ENCODE data around the gene TTC39B.

TTC39B gene

GRCh38 chr9:15220658-15221318, 86.2 kb downstream of the TTC39B start:
- no peak for DNase-seq

GRCh38 chr9:15219546-15219945, 87.5 kb downstream of the TTC39B start:
- no peak for DNase-seq

DNA sequence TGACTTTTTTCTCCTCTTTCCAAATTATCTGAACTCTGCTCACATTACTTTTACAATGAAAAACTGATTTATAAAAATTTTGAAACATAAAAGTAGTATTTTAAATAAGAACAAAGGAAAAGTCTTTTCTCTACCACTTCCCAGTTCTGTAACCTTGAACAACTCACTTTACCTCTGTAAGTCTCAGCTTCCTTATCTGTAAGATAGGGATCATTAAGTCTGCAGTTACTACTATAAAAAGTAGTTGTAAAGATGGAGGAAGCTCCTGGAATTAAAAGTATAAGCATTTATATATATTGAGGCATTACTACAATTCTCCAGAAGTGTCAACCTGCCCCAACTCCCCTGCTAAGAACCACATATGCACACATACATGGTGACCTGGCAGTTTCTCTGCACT, 88.0 kb downstream of the TTC39B start:
- DNase-seq: no peak

DNA sequence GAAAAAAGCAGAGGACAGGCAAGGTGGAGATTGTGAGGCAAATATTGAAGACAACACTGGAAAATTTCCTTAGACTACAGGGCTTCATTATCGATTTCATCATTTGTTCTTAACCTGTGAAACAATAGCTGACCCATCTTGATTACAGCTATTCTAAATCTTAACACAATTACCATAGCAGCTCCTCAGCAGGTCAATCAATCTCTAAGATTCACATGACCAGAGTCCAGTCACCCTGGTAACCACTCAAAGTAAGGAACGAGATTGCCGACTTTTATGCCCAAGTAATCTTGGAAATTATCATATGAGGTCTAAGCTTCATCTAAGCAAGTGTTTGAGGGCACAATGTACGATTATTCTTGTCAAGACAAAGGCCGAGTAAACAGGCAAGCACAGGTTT, 93.8 kb downstream of the TTC39B start:
- no peak for DNase-seq

DNA sequence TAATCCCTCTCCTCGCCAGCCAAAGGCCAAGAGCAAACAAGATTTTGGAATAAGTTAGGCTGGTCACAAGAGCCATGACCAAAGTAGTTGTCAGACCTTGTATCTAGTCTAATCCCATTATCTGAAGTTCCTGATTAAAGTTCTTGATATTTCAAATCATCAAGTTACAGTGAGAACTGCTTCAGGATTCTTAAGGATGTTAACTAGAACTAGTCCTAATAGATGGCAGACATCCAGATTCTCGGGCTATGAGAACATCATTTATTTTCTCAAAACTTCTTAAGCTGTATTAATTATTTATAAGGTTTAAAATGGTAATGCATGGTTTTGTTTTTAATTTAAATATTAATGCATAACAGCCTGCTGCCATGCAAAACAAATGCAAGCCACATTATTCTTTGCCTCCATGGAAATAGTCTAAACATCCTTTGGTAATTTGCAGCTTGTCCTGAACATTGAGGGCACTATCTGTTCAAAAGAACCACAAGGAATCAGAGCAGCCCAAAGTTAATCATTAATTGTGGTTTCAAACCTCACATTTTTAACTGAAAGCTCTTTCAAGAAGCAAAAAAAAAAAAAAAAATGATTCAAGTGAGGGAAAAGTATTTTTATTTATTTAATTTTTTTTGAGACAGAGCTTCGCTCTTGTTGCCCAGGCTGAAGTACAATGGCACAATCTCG, 95.1 kb downstream of the TTC39B start:
- no peak for DNase-seq

GRCh38 chr9:15211160-15211814, 95.7 kb downstream of the TTC39B start:
- DNase-seq: peak; percentile 2

GRCh38 chr9:15206903-15207696, 99.9 kb downstream of the TTC39B start:
- DNase-seq: no peak

- DNase-seq: no peak
Measured at GRCh38 chr9:15205632-15206420, 101.2 kb downstream of the TTC39B start.

DNA sequence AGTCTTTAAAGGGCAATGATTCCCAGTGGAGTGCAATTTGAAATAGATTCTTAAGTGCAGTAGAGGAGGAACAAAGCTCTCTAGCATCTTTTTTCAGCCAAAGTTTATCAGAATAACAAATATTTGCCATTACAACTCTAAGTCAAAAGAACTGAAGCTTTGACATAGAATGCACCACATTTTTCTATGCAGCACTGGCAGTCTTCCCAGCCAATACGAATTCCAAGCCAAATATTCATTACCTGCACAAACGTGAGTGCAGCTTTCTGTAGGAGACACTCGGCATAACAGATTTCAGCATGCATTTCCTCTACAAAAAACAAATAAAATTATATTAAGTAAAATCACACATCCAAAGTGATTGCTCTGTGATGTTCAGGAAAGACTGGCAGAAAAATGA, 103.4 kb downstream of the TTC39B start:
- no peak for DNase-seq

DNA sequence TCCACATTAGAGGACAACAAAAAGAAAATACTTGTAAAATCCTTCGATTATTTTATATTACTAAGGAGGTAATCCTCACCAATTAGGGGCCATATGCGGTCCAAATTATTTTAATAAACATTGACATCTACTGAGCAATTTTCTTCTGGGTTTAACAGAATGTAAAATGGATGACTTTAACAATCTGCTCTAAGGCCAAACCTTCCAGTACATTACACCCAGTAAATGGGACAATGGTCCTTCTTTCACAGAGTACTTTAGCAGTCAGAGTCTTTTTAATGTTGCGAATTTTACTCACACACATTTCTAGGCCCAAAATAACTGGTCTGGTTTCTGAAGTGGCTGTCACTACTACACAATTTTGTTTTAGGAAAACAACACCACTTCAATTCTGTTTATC, 106.9 kb downstream of the TTC39B start:
- DNase-seq: no peak

GRCh38 chr9:15192856-15193255, 114.2 kb downstream of the TTC39B start:
- DNase-seq: no peak

DNA sequence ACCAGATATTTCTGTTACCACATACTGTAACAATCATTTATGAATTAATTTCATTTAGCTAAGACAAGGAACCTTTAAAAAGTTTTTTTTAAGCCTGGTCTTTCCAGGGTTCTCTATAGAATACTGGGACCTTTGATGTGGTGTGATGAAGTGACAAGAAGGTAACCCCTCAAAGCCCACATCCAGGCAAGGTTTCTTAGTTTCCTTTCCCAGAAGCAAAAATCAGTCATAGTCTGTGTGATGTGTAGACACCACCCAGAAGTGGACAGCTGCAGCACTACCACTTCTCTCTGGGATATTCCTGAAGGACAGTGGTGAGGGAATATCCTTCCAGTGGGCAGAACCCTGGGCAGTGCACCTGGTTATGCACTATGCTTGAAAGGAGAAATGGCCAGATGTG, 115.6 kb downstream of the TTC39B start:
- no peak for DNase-seq

- DNase-seq: no peak
Measured at GRCh38 chr9:15189481-15189880, 117.5 kb downstream of the TTC39B start.

GRCh38 chr9:15187589-15187988, 119.4 kb downstream of the TTC39B start:
- no peak for DNase-seq

DNA sequence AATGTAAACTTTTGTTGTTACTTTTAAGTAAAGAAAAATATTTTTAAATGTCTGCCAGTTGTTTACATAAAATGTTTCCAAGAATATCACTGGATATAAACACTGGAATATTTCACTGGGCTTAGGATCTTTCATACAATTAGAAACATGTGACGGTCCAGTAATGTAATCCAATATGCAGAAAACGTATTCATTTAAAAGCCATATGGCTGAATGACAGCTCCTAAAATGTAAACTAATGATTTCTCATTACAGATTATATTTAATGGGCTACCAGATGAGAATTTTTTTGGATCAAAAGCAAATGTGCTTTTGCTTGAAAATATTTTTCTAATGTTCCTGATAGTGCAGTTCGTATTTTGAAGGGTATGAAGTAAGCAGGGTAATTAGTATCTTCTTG, 124.3 kb downstream of the TTC39B start:
- DNase-seq: no peak

DNA sequence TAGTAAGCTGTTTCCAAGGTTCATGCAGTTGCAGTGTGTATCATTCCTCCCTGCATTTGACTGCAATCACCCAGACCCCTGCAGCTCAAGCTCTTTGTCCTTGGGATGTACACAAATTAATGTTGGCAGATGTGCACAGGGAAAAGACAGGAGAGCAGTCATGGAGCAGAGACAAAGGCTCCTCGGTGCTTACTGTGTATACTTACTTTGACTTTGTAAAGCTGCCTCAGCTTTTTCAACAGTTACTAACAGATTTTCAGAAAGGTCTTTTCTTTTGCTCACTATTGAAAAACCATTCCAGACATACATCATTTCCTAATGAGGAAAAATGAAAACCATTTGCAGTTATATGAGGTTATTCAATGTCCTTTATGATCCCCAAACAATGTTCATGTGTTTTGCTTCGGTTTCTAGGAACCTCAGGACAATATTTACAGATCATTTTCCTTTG, 124.9 kb downstream of the TTC39B start:
- no peak for DNase-seq

DNA sequence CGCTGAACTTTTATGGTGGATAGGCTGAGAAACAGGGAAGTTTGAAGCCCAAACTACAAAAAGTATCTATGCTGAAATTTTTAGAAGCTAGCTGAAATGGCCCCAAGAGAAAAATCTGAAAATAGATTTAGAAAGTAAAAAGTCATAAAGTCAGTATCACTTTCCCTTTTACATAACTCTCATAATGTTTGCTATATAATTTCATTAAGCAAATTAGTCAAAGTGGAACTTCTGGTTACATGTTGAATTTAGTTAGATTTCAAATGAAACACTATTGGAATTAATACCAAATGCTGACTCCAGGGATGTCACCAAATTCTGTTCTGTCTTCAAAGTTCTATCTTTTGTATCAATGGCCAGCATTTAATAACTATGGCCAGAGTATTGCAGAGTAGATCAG, 126.9 kb downstream of the TTC39B start:
- DNase-seq: no peak

GRCh38 chr9:15178631-15179030, 128.4 kb downstream of the TTC39B start:
- DNase-seq: no peak

DNA sequence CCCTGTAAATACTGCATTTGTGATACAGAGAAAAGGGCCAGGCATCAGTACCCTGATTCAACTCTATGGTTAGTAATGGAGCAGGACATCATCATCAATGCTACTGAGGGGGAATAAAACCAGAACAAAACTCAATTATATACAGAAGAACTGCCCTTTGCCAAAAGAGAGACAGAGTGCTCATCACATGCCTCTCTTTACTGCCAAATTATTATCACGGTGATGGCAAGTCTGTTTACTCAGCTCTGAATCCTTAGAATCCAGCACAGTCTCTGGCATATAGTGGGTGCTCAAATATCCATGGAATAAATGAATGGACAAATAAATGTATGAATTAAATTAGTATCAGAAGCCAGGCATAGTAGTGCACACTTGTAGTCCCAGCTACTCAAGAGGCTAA, 130.2 kb downstream of the TTC39B start:
- no peak for DNase-seq

- no peak for DNase-seq
Measured at GRCh38 chr9:15163931-15164330, 143.1 kb downstream of the TTC39B start.

DNA sequence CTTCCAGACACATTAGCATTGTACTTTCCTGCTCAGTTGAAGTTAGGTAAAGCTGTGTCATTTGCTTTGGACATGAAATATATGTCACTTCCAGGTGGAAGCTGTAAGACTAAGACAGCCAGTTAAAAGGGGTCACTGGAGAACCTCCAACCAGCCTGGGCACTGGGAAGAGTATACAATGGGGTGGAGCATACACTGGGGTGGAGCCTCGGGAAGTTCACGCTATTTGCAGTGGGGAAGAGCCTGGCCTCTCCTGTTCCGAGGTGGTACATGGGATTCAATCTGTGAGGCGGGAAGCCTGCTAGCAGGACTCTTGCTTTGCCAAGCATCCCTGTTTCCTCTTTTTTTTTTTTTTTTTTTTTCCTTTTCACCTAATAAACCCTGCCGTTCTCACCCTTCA, 145.3 kb downstream of the TTC39B start:
- no peak for DNase-seq

GRCh38 chr9:15160673-15161072, 146.3 kb downstream of the TTC39B start:
- no peak for DNase-seq

DNA sequence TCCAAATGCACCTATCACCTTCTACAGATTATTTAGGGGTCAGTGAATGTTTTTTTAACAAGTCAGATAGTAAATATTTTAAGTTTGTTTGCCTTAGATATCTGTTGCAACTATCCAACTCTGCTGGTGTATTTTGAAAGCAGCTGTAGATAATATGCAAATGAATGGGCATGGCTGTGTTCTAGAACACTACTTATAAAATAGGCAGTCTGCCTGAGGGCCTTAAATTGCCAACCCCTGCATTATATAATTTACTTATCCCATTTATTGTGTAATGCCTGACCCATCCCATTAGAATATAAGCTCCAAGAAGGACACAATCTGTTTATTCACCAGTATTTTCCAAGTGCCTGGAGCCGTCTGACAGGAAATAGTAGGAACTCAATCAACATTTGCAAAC, 149.0 kb downstream of the TTC39B start:
- no peak for DNase-seq

Data from NK-92 treated with Interleukin-12 subunit alpha and Interleukin-12 subunit beta, amount 100 ng/mL, for 24 hours (cell line).